Tibial artery (tissue), 4 donors: ENCODE results near the gene RNF20.
"Not testable (repeated sequence)": the region's sequence is repeated elsewhere in the genome, so short reads cannot be mapped to it uniquely, and the experiment has no call there.

ENCODE experiments used
- DNase-seq, 2 donors: peaks; one replicate each; pipeline ENCODE4 v3.0.0-alpha.2; 2019
- H3K27ac ChIP-seq, 2 donors: fragments of 200-600 bp; sonication (generic) in 1 of 2; 1 replicate in 1 of 2; 2 replicates in 1 of 2; pipeline ENCODE4 v1.5.1; 2018 to 2019; ENCODE audit warnings: mild to moderate bottlenecking in 1 of 2
- H3K27me3 ChIP-seq, 2 donors: fragments of 200-600 bp; sonication (generic) in 1 of 2; one replicate each; pipeline versions ENCODE4 v1.5.1 to v1.6.0; 2016 to 2019
- H3K36me3 ChIP-seq, 3 donors: fragments of 200-600 bp; sonication (generic) in 2 of 3; one replicate each; pipeline ENCODE4 v1.5.1; 2016 to 2019; ENCODE audit warnings: mild to moderate bottlenecking in 2 of 3
- H3K4me1 ChIP-seq, 4 donors: fragments of 200-600 bp; sonication (generic) in 2 of 4; 1 replicate in 3 of 4; 2 replicates in 1 of 4; pipeline ENCODE4 v1.5.1; 2016 to 2019
- H3K4me3 ChIP-seq, 2 donors: fragments of 200-600 bp; sonication (generic) in 1 of 2; 1 replicate in 1 of 2; 2 replicates in 1 of 2; pipeline ENCODE4 v1.5.1; 2018 to 2019; ENCODE audit warnings: mild to moderate bottlenecking in 2 of 2
- H3K9me3 ChIP-seq, 3 donors: fragments of 200-600 bp; sonication (generic) in 1 of 3; one replicate each; pipeline ENCODE4 v1.5.1; 2016 to 2019
- intact Hi-C: fragments of 100-400 bp; cut with DNase I; formaldehyde crosslinking; loops from one replicate; pipeline ENCODE4 v1.15.0; 2023; ENCODE audit warnings: low total_unique reads
- TF ChIP-seq, protein P1 (sequence below), 2 experiments: fragments of 200-600 bp in 1 of 2; fragments of 450-650 bp in 1 of 2; IDR thresholded peaks; one replicate each; pipeline ENCODE4 v1.5.1; 2017 to 2019; ENCODE audit warnings: antibody characterized with exemption in 2 of 2, mild to moderate bottlenecking in 1 of 2, moderate library complexity in 1 of 2

Gene RNF20

DNA sequence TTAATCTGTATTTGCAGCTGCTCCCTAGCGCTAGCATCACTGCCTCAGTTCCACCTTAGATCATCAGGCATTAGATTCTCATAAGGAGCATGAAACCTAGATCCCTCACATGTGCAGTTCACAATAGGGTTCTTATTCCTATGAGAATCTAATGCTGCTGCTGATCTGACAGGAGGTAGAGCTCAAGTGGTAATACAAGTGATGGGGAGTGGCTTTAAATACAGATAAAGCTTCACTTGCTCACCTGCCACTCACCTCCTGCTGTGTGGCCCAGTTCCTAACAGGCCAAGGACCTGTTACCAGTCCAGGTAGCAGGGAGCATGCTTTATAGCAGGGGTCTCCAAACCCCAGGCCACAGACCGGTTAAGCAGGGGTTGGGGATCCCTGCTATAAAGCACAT is 22.6 kb upstream of the RNF20 start:
- peaks cover 0 to 43% (median 16%) of the 10 kb centered on the region in 4 donors for H3K4me1 ChIP-seq
- intact Hi-C loops, result no loop called here
- no peak overlapping the region for H3K4me3 ChIP-seq

DNA sequence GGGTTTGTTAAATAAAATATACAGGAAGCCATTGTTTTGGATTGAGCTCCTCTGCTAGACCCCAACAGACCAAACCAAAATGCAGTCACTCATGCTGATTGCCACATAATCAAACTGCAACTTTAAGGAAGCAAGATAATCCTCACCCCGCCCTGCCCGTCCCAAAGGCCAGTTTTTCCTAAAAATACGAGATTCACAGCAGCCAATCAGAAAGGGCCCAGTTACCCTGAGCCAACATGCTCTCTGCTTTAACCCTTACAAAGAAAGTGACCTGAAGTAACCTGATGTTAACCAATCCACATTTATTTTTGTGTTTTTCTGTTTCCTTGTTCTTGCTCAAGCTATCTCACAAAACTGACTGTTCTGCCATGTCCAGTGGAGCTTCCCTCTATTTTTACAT is 21.5 kb upstream of the RNF20 start:
- Histone ChIP-seq H3K27me3 (no peaks in the 10 kb centered on the region), H3K4me3 (no peak overlapping the region), H3K36me3 (no peaks in the 10 kb centered on the region), H3K4me1 (peaks cover 0 to 43% (median 16%) of the 10 kb centered on the region in 4 donors), H3K9me3 (no peaks in the 10 kb centered on the region), H3K27ac (peak overlapping the region in 1 of 2 donors; percentile 23)
- DNase-seq, result no peak
- TF ChIP-seq, protein P1, sequence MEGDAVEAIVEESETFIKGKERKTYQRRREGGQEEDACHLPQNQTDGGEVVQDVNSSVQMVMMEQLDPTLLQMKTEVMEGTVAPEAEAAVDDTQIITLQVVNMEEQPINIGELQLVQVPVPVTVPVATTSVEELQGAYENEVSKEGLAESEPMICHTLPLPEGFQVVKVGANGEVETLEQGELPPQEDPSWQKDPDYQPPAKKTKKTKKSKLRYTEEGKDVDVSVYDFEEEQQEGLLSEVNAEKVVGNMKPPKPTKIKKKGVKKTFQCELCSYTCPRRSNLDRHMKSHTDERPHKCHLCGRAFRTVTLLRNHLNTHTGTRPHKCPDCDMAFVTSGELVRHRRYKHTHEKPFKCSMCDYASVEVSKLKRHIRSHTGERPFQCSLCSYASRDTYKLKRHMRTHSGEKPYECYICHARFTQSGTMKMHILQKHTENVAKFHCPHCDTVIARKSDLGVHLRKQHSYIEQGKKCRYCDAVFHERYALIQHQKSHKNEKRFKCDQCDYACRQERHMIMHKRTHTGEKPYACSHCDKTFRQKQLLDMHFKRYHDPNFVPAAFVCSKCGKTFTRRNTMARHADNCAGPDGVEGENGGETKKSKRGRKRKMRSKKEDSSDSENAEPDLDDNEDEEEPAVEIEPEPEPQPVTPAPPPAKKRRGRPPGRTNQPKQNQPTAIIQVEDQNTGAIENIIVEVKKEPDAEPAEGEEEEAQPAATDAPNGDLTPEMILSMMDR (IDR thresholded peaks at IDR 0.05), result no peak
- intact Hi-C loops, result no loop called here

More for the DNA sequence above, 22.6 kb upstream of the RNF20 start:
- H3K9me3 ChIP-seq, result no peaks in the 10 kb centered on the region
- H3K27me3 ChIP-seq, result no peaks in the 10 kb centered on the region
- no peak overlapping the region for H3K27ac ChIP-seq
- TF ChIP-seq, protein P1 (IDR thresholded peaks at IDR 0.05), result no peak
- H3K36me3 ChIP-seq, result no peaks in the 10 kb centered on the region
- DNase-seq, result no peak

DNA sequence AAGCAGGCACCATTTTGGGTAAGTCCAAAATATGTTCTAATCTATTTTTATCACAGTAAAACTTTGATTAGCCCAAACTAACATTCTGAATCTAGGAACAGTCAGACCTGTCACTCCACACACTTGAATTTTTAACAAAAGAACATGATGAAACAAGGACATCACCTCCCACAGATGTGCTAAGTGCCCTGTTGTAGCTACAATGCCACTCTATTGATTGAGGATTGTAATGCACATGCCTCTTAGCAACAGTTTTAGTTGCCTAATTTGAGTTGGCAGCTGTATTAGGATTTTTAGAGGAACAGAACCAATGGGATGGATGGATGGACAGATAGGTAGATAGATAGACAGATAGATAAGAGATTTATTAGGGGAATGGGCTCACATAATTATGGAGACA is 20.3 kb upstream of the RNF20 start:
- intact Hi-C loops, result no loop called here
- no peaks in the 10 kb centered on the region for H3K9me3 ChIP-seq
- peaks cover 0 to 40% (median 16%) of the 10 kb centered on the region in 4 donors for H3K4me1 ChIP-seq
- H3K36me3 ChIP-seq, result no peaks in the 10 kb centered on the region
- TF ChIP-seq, protein P1 (IDR thresholded peaks at IDR 0.05), result no peak
- peak overlapping the region in 1 of 2 donors; percentile 21 for H3K27ac ChIP-seq
- H3K4me3 ChIP-seq, result no peak overlapping the region
- H3K27me3 ChIP-seq, result no peaks in the 10 kb centered on the region
- no peak for DNase-seq

DNA sequence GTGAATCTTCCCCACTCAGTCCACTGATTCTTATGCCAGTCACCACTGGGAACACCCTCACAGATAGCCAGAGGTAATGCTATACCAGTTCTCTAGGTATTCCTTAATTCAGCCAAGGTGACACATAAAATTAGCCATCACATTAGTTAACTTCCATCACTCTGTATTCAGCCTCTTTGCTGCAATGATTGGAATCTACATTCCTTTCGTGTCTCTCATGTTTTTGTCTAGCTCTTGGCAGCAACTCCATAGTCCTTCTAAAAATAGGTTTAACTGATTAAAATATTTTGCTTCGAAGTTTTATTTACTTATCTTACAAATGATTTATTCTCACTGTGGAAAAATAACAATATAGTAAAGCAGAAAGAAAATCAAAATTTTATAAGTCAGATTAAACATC is 19.6 kb upstream of the RNF20 start:
- Histone ChIP-seq H3K27ac (peak overlapping the region in 1 of 2 donors; percentile 21), H3K36me3 (no peaks in the 10 kb centered on the region), H3K27me3 (no peaks in the 10 kb centered on the region), H3K9me3 (no peaks in the 10 kb centered on the region), H3K4me1 (peaks cover 0 to 35% (median 16%) of the 10 kb centered on the region in 4 donors), H3K4me3 (no peak overlapping the region)
- intact Hi-C loops, result no loop called here
- no peak for DNase-seq
- TF ChIP-seq, protein P1 (IDR thresholded peaks at IDR 0.05), result no peak

DNA sequence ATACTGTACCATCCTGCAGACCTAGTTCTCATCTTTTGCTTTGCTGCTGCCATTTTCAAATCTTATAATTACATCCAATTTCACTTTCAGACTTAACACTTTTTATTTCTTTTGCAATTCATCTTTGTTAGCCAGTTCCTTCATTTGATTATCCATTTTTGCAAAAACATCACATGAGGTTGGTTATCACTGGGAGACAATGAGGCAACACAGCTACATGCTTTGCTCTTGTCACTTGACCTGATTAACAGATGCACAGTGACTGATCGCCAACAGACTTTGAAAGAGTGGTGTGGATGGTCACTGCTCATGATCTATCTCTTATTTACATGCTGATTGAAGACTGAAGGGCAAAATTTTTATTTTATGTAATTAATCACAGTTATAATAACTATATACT is 17.0 kb upstream of the RNF20 start:
- TF ChIP-seq, protein P1 (IDR thresholded peaks at IDR 0.05), result no peak
- no peak overlapping the region for H3K4me3 ChIP-seq
- peaks cover 0 to 33% (median 16%) of the 10 kb centered on the region in 4 donors for H3K4me1 ChIP-seq
- DNase-seq, result no peak
- H3K36me3 ChIP-seq, result no peaks in the 10 kb centered on the region
- no peak overlapping the region for H3K27ac ChIP-seq
- intact Hi-C loops, result no loop called here
- H3K27me3 ChIP-seq, result no peaks in the 10 kb centered on the region
- H3K9me3 ChIP-seq, result no peaks in the 10 kb centered on the region

DNA sequence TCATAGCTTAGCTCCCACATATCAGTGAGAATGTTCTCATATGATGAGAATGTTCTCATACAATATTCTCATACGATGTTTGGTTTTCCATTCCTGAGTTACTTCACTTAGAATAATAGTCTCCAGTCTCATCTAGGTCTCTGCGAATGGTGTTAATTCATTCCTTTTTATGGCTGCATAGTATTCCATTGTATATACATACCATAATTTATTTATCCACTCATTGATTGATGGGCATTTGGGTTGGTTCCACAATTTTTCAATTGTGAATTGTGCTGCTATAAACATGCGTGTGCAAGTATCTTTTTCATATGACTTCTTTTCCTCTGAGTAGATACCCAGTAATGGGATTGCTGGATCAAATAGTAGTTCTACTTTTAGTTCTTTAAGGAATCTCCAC is 15.2 kb upstream of the RNF20 start:
- H3K27me3 ChIP-seq, intact Hi-C loops, H3K27ac ChIP-seq, H3K36me3 ChIP-seq, H3K9me3 ChIP-seq, H3K4me3 ChIP-seq, DNase-seq: not testable (repeated sequence)
- peaks cover 0 to 14% (median 10%) of the 10 kb centered on the region in 4 donors for H3K4me1 ChIP-seq
